Stimulated activated CD8-positive, alpha-beta memory T cell treated with anti-CD3 and anti-CD28 coated beads, Interleukin-12 subunit alpha, Interleukin-12 subunit beta, amount 100 ng/mL, for 1 hour (primary cell): ENCODE measurements around the gene ANKRD53.
"Not testable (repeated sequence)": the region's sequence is repeated elsewhere in the genome, so short reads cannot be mapped to it uniquely, and the experiment has no call there.

Source experiments
- DNase-seq: peaks from one replicate; pipeline ENCODE4 v3.0.0-alpha.2; 2020; ENCODE audit warnings: low read depth

The ANKRD53 gene

DNA sequence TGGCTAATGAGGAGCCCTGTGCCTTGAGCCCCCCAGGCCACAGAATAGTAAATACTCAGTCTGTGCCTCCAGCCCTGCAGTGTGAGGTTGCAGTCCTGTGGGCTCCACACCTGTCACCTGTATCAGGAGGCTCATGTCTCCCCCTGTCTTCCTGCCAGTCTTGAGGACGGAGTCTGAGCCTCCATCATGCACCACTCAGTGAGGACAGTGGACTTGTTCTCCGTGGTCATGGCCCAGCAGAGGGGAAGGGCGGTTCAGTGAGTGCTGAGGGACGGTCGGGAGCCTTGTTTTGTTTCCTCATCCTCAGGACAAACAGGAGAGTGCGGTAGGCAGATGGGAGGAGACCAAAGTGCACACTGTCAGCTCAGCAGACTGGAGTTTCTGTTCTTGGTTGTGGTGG lies 33.4 kb downstream of the ANKRD53 start:
- not testable (repeated sequence) for DNase-seq

DNA sequence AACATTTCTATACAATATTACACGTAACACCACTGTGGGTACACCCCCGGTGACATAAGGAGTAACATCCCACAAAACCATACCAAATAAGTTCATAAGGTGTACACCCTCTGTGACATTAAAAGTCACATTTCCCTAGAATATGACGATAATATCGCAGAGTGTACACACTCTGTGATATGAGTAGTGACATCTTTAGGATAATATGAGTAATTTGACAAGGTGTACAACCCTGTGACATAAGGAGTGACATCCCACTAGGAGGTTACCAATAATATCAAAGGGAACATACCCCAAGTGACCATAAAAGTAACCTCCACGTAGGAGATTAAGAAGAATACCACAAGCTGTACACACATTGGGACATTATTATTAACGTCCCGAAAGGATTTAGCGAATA lies 40.2 kb downstream of the ANKRD53 start:
- no peak for DNase-seq

DNA sequence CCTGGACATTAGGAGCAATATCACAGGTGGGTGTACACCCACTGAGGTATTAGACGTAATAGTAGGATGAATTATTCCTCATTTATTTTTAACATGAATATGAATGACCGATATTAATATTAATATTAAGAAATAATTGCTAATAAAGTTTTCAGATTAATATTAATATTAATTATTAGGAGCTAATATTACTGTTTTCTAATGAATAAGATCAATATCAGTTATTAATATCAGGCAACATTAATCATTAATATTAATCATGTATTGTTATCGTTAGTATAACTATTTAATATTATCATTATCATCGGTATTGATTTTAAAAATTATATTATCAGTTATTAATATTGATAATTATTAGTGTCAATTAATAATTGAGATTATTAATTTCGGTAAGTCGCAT lies 41.6 kb downstream of the ANKRD53 start:
- DNase-seq: not testable (repeated sequence)

DNA sequence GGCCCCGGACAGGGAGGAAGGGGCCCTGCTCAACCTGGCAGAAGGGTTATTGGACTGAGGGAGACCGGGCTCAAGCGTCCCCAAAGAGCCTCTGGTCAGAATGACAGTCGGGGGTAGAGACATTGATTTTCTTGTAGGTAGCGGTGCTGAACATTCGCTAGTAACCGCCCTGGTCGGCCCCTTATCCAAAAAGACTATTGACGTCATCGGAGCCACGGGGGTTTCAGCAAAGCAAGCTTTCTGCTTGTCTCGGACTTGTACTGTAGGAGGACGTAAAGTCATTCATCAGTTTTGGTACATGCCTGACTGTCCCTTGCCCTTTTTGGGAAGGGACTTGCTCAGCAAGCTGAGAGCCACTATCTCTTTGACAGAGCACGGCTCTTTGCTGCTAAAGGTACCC lies 43.0 kb downstream of the ANKRD53 start:
- not testable (repeated sequence) for DNase-seq

DNA sequence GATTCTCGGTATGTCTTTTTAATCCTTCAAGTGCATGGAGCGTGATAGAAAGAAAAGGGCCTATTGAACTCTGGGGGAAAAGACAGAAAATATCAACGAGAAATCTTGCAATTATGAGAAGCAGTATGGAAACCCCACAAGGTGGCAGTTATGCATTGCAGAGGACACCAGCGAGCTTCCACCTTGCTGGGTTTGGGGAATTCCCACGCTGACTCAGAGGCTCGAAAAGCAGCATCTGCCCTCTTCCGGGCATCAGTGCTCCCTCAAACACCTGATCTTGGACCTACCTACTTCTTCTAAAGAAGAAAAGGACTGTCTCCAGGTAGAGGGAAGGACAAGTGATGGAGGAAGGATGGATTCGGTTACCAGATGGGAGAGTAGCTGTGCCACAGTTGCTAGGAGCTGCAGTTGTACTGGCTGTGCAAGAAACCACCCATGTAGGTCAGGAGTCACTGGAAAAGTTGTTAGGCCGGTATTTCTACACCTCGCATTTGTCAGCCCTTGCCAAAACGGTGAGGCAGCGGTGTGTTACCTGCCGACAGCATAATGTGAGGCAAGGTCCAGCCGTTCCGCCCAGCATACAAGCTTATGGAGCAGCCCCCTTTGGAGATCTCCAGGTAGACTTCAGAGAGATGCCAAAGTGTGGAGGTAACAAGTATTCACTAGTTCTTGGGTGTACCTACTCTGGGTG lies 45.3 kb downstream of the ANKRD53 start:
- peak; percentile 41 for DNase-seq
